Measurements from ENCODE around the gene OXA1L.
"Not testable (repeated sequence)": the region's sequence is repeated elsewhere in the genome, so short reads cannot be mapped to it uniquely, and the experiment has no call there.

OXA1L gene

DNA sequence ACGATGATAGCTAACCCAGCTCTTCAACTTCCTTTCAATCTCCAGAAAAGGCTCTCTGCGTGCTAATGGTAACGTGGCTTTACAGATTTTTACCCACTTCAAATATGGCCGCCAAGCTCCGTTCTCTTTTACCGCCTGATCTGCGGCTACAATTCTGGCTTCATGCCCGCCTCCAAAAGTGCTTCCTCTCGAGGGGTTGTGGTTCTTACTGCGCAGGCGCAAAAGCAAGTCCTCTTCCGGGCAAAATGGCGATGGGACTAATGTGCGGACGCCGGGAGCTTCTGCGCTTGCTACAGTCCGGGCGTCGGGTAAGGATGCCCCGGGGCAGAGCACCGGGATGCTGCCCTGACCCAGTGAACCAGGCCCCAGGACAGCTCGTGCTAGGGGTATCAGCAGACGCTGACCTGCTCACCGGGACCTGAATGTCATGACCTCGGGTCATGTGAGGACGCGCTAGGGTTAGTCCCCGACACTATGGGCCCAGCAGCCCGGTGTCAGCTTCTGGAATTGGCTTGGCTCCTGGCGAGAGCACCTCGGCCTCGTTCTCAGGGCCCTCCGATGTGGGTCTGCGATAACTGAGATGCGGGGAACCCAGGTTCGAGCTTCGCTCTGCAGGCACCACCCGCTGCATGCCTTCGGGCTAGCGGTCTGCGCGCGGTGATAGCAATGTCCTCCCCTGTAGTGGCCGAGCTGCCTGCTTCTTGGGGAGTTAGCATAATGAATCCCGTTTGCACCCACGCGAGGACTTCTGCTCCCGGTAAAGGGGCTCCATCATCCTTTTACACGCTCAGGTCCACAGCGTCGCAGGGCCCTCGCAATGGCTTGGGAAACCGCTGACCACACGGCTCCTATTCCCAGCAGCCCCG is at the start of gene OXA1L:
TSS of gene OXA1L (plus strand) at position 232 of the 866 bp plus-strand sequence. CDS start at position 246, 14 bp downstream.
- DNase-seq, result peak; percentile 93

DNA sequence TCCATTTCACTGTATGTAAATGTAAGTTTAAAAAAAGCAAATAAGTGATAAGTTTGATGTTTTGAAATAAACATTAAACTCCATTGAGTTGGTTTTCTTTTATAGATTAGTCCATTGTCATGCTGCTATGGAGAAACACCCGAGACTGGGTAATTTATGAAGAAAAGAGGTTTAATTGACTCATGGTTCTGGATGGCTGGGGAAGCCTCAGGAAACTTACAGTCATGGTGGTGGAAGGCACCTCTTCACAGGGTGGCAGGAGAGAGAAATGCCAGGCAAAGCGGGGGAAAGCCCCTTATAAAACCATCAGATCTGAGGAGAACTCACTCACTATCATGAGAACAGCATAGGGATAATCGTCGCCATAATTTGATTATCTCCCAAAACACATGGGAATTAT is 48.4 kb upstream of the OXA1L start:
- no peak for DNase-seq

DNA sequence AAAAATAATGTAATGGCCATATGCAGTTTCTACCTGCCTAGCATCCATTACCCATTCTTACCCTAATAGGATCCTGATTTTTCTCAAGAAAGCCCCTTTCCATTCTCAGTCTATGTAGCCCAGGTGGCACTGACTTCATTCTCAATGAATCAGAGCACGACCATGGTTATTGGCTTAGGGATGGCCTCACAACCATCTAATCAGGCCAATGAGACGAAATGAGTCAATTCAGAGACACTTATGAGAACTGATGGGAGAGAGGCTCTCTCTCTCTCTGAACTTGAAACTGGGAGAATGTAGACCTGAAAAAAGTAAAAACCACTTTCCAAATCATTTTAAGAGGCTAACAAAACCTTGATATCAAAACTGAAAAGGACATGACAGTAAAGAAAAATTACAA is 45.3 kb upstream of the OXA1L start:
- DNase-seq, result no peak

DNA sequence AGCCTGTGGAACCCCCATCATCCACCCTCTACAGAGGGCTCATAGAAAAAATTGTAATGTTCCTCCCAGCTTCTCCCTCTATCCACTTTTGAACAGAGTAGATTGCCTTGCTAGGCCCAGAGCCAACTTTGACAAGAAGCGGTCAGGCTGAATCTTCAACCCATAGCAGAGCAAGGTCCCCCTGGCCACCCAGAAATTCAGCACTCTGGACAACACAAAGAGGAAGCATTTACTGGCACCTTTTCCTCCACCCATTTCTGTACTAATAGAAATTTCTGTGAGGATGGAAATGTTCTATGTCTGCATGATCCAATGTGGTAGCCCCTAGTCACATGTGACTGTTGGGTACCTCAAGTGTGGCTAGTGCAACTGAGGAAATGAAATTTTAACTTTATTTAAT is 42.7 kb upstream of the OXA1L start:
- no peak for DNase-seq

DNA sequence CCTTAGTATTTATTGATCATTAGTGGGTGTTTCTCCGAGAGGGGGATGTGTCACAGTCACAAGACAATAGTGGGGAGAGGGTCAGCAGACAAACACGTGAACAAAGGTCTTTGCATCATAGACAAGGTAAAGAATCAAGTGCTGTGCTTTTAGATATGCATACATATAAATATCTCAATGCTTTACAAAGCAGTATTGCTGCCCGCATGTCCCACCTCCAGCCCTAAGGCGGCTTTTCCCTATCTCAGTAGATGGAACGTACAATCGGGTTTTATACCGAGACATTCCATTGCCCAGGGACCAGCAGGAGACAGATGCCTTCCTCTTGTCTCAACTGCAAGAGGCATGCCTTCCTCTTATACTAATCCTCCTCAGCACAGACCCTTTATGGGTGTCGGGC is 41.6 kb upstream of the OXA1L start:
- not testable (repeated sequence) for DNase-seq

DNA sequence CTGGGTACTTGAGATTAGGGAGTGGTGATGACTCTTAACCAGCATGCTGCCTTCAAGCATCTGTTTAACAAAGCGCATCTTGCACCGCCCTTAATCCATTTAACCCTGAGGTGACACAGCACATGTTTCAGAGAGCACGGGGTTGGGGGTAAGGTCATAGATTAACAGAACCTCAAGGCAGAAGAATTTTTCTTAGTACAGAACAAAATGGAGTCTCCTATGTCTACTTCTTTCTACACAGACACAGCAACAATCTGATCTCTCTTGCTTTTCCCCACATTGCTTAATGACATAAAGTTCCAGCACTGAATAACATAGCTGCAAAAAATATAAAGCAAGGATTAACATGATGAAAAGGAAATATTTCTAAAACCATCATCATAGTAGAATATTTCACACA is 41.1 kb upstream of the OXA1L start:
- not testable (repeated sequence) for DNase-seq

DNA sequence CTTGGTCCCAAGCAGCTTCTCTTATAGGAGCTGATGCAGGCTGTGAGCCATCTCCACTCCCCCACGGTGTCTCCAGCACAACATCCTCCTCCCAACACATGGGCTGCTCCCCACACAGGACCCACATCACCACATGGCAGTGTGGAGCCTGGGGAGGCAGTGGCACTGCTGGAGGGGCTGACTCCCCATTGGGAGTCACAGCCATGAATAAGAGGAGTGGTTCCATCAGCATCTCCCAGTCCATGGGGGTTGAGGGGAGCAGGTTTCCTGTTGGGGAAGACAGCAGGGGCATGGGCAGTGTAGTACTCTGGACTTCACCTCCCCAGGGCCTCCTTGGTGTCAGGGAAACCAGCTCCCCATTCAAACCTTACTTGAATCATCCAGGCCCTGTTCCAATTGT is 40.5 kb upstream of the OXA1L start:
- DNase-seq, result no peak

DNA sequence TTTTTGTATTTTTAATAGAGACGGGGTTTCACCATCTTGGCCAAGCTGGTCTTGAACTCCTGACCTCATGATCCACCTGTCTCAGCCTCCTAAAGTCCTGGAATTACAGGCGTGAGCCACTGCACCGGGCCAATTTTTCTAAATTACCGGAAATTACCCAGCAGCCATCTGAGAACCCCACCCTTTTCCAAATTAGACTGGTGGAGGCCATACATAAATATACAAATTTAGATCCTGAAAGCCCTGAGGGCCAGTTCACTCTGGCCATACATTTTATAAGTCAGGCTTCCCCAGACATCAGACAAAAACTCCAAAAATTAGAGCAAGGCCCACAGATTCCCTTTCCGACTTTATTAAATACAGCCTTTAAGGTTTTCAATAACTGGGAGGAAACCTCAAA is 34.4 kb upstream of the OXA1L start:
- not testable (repeated sequence) for DNase-seq

DNA sequence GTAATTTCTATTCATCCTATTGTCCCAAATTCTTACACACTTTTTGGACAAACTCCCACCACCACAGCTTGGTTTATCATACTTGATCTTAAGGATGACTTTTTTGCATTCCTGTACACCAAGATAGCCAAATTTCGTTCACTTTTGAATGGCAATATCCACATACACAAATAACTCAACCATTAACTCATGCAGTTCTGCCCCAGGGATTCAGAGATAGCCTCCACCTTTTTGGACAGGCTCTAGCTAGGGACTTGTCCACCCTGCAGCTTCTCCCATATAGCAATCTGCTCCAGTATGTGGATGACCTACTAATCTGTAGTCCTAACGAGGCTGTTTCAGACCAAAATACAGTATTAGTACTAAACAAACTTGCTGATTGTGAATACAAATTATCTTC is 32.7 kb upstream of the OXA1L start:
- no peak for DNase-seq

DNA sequence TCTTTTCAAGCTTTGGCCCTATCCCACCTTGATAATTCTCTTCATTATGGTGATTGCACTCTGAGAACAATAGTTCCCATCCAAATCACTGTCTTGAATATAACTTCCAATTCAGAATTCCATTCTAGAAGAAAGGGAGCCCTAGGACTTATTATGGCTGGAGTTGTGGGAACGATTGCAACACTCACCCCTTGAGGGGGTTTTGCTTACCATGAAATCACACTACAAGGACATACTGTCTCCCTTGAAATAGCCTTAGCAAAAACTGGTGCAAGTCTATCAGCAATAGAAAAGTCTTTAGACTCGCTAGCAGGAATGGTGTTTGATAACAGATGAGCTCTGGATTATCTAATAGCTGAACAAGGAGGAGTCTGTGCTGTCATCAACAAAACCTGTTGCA is 31.4 kb upstream of the OXA1L start:
- DNase-seq, result no peak

DNA sequence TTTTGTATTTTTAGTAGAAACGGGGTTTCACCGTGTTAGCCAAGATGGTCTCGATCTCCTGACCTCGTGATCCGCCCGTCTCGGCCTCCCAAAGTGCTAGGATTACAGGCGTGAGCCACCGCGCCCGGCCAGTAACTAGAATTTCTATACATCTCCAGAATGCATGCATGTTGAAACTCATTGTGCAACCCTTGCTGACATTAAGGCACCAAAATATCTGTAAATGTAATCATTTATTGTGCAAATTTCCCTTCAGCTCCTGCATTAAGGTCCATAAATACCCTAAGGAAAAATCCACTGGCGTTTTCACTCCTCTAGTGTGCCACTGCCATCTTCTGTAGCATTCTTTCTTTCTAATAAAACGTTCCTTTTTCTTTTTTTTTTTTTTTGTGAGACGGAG is 30.1 kb upstream of the OXA1L start:
- DNase-seq, result not testable (repeated sequence)

DNA sequence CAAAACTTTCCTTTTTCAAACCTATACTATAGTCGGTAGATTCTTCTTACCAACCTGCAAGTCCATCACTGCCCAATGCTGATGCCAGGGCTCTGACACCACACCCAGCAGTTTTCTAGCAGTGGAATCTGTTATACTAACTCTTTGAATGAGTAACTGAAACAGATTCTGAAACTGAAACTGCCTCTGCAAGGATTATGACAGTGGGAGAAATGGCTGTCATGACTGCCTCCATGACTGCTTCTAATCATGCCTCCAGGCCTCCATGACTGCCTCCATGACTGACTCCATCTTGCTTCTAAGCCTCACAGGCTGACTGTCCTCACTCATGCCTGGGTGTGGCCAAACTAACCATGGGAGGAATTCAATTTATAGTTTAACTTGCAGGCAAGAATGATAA is 29.4 kb upstream of the OXA1L start:
- DNase-seq, result no peak

DNA sequence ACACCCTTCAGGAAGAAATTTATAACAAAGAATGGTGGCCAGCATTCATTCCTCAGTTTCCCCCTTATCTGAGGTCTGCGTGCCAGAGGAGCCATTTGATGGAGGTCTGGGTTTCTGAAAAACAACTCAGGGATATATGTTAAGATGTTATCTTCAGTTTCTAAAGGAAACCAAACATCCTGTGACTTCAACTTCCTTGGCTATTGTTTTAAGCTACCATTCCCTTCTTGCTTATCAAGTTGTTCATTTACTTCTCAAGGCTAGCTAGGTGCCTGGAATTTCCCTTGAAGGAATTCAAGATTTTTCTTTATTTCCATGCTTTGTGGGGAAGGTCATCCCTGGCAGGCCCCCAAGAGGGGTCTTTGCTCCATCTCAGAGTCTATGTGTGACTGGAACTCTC is 27.1 kb upstream of the OXA1L start:
- no peak for DNase-seq

DNA sequence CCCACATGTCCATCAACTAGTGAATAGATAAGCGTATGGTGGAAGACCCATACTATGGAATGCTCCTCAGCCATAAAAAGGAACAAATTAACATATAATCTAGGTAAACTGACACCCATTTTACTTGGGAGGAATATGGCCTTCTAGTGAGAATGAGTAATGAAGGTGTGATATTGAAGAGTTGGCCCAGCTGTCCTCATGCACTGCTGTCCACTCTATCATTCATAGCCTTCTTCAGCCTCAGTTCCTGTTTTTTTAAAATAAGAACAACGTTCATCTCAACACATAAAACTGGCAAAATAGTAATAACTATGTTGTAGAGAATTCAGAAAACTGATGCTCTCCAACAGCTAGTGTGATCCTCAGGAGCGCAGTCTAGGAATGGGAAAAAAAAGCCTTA is 26.5 kb upstream of the OXA1L start:
- DNase-seq, result no peak

DNA sequence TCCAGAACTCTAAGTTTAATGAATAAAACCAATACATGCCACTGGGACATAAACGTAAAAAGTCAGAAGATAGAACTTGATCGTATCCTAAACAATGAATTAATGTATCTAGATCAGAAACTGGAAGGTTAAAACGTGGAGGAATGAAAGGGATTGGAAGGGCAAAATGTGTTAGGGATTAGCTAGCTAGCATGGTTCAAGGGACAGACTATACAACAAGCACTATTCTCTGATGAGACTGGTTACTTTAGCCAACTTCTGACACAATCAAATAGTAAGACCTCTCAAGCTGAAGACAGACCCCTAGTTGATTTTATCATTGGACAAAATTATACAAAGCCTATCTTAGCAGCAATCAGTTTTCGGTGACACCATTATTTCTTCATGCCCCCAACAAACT is 18.7 kb upstream of the OXA1L start:
- no peak for DNase-seq

DNA sequence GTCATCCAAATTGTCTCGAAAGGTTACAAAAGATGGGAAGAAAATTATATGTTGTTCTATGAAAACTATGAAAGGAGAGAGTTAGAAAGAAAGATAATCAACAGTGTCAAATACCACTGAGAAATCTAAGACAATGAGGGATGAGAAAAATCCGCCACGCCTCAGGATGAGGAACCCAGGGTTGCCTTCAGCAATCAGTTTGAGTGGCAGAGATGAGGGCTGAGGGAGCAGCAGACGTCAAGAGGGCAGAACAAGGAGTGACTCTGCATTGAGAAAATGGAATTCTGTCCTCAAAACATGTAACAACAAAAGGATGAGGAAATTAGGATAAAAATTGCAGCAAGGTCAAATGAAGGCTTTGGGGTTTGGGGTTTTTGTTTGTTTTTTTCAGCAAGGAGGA is 18.3 kb upstream of the OXA1L start:
- DNase-seq, result no peak

DNA sequence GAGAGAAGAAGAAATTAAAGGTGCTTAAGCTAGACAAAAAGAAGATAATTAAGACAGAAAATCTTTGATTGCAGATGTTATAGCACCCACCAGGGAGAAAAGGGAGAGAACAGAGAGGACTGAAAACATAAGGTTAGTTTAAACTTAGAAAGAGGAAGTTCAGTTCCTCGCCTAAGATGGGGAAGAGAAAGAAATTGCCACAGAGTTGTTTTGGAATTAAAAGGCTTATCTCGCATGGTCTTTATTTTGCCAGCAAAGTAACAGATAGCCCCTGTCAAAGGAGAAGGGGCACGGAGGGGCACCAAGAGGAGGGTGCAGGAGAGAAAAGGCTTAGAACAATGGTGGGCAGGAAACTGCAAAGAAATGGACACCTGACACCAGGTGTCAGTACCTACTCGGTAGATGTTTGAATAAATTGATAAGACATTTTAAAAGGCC is 17.8 kb upstream of the OXA1L start:
- DNase-seq, result no peak

DNA sequence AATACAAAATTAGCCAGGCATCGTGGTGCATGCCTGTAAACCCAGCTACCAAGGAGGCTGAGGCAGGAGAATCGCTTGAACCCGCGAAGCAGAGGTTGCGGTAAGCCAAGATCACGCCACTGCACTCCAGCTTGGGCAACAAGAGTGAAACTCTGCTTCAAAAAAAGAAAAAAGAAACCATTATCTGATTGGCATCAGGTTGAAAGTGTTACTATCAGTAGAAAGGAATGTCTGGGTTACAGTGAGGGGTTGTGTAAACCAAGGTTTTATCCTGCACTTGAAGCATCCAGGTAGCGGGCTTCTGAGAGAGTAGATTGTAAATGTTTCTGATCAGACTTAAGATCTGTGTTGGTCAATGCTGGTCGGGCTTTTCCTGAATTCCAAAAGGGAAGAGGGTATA is 14.1 kb upstream of the OXA1L start:
- DNase-seq, result no peak

DNA sequence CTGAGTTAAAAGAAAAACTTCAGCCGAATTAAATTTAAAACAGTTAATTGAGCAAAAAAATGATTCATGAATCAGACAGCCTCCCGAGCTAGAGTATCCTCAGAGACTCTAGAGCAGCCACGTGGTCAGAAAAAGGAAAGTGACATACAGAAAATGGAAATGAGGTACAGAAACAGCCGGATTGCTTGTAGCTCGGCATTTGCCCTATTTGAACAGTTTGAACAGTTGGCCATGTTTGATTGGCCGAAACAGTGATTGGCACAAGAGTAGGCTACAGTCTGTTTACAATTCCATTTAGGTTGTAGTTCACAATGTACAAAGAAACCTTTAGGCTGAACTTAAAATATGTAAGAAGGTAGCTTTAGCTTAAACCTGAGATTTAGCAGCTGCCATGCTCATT is 12.9 kb upstream of the OXA1L start:
- DNase-seq, result no peak

DNA sequence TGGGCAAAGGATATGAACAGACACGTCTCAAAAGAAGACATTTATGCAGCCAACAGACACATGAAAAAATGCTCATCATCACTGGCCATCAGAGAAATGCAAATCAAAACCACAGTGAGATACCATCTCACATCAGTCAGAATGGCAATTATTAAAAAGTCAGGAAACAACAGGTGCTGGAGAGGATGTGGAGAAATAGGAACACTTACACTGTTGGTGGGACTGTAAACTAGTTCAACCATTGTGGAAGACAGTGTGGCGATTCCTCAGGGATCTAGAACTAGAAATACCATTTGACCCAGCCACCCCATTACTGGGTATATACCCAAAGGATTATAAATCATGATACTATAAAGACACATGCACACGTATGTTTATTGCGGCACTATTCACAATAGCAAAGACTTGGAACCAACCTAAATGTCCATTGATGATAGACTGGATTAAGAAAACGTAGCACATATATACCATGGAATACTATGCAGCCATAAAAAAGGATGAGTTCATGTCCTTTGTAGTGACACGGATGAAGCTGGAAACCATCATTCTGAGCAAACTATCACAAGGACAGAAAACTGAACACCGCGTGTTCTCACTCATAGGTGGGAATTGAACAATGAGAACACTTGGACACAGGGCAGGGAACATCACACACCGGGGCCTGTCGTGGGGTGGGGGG is 8.4 kb upstream of the OXA1L start:
- DNase-seq, result not testable (repeated sequence)

DNA sequence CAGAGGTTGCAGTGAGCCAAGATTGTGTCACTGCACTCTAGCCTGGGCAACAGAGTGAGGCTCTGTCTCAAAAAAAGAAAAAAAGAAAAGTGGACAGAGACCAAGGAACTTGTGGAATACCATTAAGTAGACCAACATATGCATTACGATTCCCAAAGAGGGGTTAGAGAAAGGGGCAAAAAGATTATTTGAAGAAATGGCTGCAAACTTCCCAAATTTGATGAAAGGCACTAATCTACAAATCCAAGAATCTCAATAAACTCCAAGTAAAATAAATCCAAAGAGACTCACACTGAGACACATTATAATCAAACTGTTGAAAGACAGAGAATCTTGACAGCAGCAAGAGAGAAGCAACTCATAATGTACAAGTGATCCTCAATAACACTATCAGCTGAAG is 4.8 kb upstream of the OXA1L start:
- no peak for DNase-seq

DNA sequence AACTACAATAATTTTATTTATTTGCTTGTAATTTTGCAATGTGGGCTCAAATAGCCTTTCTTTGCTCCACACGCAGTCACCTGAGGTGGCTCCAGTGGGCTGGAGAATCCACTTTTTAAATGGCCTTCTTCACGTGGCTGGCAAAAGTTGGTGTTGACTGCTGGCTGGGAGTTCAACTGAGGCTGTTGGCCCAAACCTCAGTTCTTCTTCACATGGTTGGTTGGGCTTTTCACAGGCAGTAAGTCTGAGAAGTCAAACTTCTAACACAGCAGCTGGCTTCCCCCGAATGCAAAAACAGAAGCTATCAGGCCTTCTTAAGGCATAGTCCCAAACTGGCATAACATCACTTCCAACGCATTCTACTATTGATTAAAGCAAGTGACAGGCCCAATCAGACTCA is 2.1 kb upstream of the OXA1L start:
- DNase-seq, result no peak

DNA sequence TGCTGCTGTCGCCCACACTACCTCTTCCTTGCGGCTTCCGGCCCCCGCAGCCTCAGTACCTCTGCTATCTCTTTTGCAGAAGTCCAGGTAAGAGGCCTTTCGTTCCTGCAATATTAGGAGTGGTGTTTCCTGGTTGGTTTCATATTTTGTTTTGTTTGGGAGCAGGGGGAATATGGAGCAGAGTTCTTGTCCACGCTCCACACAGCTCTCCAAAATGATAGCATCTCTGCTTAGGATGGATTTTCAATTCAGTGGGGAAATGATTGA is 768 bp downstream of the OXA1L start:
- DNase-seq, result no peak

DNA sequence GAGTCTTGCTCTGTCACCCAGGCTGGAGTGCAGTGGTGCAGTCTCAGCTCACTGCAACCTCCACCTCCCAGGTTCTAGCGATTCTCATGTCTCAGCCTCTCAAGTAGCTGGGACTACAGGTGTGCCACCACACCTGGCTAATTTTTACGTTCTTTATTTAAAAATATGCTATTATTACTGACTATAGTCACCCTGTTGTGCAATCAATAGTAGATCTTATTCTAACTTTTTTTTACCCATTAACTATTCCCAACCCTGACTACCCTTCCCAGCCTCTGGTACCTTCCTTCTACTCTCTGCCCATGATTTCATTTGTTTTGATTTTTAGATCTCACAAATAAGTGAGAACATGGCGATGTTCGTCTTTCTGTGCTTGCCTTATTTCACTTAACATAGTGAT is 2.5 kb downstream of the OXA1L start:
- DNase-seq, result no peak

DNA sequence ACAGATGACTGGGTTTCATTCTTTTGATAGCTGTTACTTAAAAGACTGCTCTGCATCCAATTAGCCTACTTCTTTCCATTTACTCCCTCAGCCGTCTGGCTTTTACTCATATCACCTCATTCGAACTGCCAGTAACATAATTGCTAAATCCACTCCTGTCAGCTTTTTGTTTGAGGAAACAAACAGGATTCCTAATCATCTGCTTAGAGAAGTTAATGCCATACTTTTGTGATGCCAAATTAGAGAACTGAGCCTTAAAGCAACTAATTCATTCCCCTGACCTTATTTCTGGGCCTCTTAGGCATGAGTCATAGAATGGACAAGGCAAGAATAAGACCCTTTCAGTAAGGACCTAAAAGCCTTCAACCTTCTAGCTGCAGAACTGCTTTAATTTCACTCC is 2.9 kb downstream of the OXA1L start:
- DNase-seq, result no peak
